Ishikawa (cell line): Measurements from ENCODE around the gene SORT1.

Source experiments
- CEBPB ChIP-seq: IDR thresholded peaks from 2 replicates; pipeline ENCODE4 v1.6.1; 2012
- CREB1 ChIP-seq: IDR thresholded peaks from 2 replicates; pipeline ENCODE4 v1.6.1; 2012; ENCODE audit warnings: low read depth
- FOXM1 ChIP-seq: IDR thresholded peaks from 2 replicates; pipeline ENCODE4 v1.6.1; 2012; ENCODE audit warnings: low read depth, borderline replicate concordance
- NFIC ChIP-seq: IDR thresholded peaks from 2 replicates; pipeline ENCODE4 v1.6.1; 2012
- TAF1 ChIP-seq: IDR thresholded peaks from 2 replicates; pipeline ENCODE4 v1.6.1; 2012; ENCODE audit warnings: low read depth, mild to moderate bottlenecking
- USF1 ChIP-seq: IDR thresholded peaks from 2 replicates; pipeline ENCODE4 v1.6.1; 2012

GRCh38 chr1:109298666-109299557, 98.8 kb downstream of the SORT1 start:
- TF ChIP-seq NFIC (no peak), TAF1 (no peak), USF1 (no peak), CREB1 (no peak), FOXM1 (no peak), CEBPB (no peak)
